RPMI7951 (cell line): ENCODE results near the gene ITPKB. TPM values are rescaled to one million over a fixed set of nuclear protein-coding genes. Genes with fewer than 3 reads are reported as not detected.
A peak's percentile ranks its signal among the peaks of the same experiment; 100 is the strongest.
"Not testable (repeated sequence)": the region's sequence is repeated elsewhere in the genome, so short reads cannot be mapped to it uniquely, and the experiment has no call there.

ENCODE experiments used
- DNase-seq: peaks from one replicate; pipeline ENCODE4 v3.0.0-alpha.2; 2012; ENCODE audit warnings: low read depth
- total RNA-seq: library from RNA; depleted of rRNA; stranded (reverse); fragments of >200 nt; shearing (Covaris generic); gene quantifications from 2 replicates; pipeline ENCODE4 v1.2.3, GENCODE V29; 2014

Gene ITPKB
- total RNA-seq, 1 experiment from 2014 or later: 2.5 TPM

DNA sequence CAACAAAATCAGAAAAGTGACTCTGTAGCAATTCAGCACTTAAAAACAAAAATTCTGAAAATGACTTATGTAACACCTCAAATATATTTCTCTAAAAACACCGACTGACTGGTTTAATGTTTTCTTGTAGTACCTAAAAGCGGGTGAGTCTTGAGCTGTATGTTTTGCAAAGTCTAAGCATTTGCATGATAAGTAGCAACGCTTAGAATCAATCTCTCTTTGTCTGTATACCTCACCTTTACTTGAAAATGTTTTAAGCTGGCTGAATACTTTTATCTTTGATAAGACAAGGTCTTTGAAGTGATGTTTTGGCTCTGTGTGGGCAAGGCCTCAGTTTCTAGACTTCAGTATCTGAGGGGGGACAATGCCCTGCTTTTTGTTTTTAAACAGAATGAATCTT, 8.2 kb downstream of the ITPKB start:
- no peak for DNase-seq

DNA sequence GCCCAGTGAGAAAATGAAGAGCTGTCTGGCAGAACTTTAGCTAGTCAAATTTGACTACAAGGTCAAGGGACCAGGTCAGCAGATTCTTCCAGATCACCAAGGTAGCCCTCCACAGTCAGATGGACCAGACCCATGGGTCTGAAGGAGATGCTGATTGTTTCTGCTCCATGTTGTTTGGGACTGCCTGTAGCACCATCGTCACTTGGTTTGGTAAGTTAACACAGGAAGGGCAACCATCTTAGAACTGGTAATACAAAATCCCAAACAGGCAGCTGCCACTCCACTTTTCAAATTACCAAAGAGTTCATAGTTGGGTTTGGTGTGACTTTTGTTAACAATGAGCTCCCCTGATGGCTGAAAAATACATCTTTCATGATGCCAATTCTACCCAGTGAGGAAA, 9.0 kb downstream of the ITPKB start:
- DNase-seq: no peak

GRCh38 chr1:226728448-226728847, 10.6 kb downstream of the ITPKB start:
- DNase-seq: no peak

- no peak for DNase-seq
Observed at GRCh38 chr1:226725897-226726267, 13.2 kb downstream of the ITPKB start.

GRCh38 chr1:226723657-226724532, 15.2 kb downstream of the ITPKB start:
- peak; percentile 52 for DNase-seq

GRCh38 chr1:226722901-226723656, 16.0 kb downstream of the ITPKB start:
- no peak for DNase-seq

GRCh38 chr1:226722240-226722900, 16.7 kb downstream of the ITPKB start:
- DNase-seq: no peak

GRCh38 chr1:226720574-226720973, 18.5 kb downstream of the ITPKB start:
- DNase-seq: not testable (repeated sequence)

DNA sequence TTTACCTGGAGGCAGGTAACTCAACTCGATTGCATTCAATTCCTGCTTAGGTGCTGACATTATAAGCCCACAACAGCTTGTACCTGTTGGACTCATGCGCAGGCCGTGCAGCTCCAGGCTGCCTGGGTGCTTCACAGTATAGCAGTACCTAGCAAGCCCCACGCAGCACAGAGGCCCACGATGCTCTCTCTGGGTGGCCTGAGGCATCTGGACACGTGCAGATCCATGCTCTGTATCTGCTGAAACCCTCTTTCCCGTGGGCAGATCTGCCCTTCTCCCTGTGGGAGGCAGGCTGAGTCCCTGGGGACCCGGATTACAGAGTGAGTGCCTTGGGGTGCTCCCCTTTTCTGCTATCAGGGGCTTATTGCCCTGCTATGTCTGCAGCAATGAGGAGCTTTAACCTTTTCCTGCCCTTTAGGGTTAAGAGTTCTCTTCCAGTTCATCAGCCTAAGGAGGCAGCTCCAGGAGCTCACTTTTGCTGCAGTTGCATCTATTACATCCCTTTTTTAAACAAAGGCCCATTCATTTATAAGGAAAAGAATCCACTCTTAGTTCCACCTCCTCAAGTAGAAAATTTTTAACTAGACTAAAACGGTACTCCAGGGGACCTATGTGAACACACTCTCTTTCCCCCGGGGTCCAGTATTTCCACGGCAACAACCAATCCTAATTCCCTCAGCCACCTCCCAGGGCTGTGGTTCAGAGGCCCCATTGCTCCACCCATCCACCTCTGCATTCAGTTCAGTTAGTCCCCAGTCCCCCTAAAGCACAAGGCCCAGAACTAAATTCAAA, 19.3 kb downstream of the ITPKB start:
- DNase-seq: no peak

- DNase-seq: peak; percentile 11
Observed at GRCh38 chr1:226717256-226717909, 21.7 kb downstream of the ITPKB start.

DNA sequence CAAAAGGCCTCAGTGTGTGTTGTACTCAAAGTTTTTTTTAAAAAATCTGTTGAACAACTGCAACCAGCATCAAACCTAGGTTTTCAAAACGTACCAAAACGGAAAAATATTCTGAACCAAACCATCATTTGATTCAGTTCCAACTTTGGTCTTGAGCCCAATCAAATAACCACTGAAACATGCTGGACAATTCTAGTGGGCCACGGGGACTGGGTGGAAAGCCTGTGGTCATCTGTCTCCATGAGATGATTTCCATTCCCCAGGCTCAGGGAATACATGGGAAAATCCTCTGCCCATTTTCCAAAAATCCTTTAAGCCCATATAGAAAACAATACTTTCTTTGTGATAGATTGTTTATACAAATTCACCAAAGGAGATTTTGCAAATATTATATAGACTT, 22.5 kb downstream of the ITPKB start:
- no peak for DNase-seq

GRCh38 chr1:226714148-226714547, 24.9 kb downstream of the ITPKB start:
- no peak for DNase-seq

GRCh38 chr1:226712742-226713419, 26.2 kb downstream of the ITPKB start:
- no peak for DNase-seq

DNA sequence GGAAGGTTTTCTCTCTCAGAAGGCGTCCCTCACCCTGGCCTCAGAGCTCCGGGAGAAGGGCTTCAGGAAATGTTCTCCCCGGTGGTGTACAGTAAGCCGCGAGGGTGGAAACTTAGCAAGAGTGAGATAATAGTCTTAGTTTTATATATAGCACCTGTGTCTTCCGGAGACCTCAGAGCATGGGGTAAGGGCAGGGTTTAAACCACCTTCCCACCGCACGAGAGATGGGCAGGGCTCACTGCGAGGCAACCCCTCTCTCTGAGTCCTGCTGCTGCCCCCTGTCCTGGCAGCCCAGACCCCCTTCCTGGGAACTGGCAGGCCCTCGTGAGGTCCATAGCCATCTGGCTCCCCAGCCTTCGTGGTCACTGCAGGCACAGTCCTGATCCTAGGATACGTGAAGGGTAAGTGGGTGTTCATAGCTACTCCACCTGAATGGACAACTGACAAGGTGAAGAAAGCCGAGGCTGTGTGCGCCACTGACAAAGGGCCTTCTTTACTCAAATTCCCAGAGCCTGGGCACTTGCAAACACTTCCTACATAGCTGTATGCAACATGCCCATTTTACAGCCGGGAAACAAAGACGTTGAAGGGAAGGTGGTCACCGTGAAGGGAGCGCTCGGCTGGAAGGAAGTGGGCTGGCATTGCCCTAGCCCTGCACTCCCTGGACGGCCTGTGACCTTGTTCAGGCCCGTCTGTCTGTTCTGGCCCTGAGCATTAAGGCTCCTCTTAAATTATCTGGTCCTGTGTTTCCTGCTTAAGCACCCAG, 26.9 kb downstream of the ITPKB start:
- DNase-seq: no peak

DNA sequence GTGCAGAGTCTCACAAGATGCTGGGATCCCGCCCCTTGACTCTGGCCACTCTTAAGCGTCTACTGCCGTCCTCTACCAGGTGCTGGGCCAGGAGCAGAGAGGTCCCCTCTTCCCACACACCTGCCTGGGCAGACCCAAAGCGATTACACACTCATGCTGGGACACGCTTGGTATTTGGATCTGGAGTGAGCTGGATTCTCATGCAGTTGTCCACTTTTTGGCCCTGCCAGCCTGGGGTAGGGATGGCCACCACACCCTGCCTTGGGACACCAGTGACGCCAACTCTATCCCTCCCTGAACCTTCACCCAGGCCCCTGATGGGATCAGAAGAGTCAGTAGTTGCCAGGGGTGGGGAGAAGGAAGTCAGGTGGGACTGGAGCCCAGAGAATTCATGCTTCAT, 28.6 kb downstream of the ITPKB start:
- DNase-seq: no peak

- DNase-seq: no peak
Observed at GRCh38 chr1:226709953-226710352, 29.1 kb downstream of the ITPKB start.

- no peak for DNase-seq
Observed at GRCh38 chr1:226708967-226709396, 30.1 kb downstream of the ITPKB start.

- peak; percentile 88 for DNase-seq
Observed at GRCh38 chr1:226708342-226708780, 30.7 kb downstream of the ITPKB start.

DNA sequence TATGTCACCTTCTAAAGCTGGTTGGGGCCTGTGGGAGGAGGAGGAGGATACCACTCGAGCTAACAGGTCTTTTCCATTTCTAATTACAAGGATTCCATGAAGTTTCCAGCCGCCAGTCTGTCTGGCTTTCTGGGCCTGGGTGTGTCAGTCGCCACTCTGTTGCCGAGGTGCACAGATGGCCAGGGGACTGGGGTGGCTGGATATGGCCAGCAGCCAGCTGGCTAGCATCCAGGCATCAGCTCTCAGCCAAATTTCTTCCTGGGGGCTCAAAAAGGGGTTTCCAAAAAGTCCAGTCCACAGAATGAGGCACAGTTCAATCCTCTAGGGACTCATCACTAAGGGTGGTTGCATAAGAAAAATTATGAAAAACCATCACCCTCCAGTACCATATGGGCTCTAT, 32.4 kb downstream of the ITPKB start:
- DNase-seq: no peak
